Glomerular endothelial cell (primary cell): ENCODE measurements around the gene NIT1. TPM values are rescaled to one million over a fixed set of nuclear protein-coding genes. Genes with fewer than 3 reads are reported as not detected.
"Not testable (repeated sequence)": the region's sequence is repeated elsewhere in the genome, so short reads cannot be mapped to it uniquely, and the experiment has no call there.

Source experiments
- DNase-seq: peaks from one replicate; pipeline ENCODE4 v3.0.0-alpha.2; 2011; ENCODE audit warnings: low read depth, low spot score; ENCODE audit errors: extremely low read depth
- total RNA-seq: library from RNA; depleted of rRNA; stranded (reverse); fragments of >200 nt; gene quantifications from 2 replicates; pipeline ENCODE4 v1.2.3, GENCODE V29; 2015

Gene NIT1
- total RNA-seq, 1 donor from 2014 or later: 16.4 TPM

DNA sequence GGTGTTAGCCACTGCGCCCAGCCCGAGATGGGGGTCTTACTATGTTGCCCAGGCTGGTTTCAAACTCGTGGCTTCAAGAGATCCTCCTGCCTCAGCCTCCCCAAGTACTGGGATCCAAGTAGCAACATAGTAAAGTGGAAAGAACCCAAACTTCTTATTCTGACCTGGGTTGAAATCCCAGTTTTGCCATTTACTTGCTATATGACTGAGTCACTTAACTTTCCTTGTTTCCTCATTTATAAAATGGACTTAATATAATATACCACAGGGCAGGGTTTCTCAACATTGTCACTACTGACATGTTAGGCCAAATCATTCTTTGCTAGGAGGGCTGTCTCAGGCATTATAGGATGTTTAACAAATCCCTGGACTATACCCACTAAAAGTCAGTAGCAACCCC is 6.8 kb upstream of the NIT1 start:
- DNase-seq: no peak

DNA sequence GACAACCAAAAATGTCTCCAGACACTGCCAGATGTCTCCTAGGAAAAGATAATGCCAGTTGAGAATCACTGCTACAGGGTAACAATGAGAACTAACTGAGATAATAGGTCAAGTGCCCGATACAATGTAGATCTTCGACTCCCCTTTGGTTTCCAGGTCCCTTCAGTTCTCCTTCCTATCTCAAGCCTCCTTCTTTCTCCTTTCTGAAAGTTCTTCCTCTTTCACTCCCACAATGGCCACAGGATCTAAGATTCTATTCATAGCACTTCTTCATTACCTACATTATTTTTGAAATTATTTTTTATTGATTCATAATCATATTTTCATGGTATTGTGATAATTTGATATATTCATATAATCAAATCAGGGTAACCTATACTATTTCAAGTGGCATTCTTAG is 6.4 kb upstream of the NIT1 start:
- no peak for DNase-seq

GRCh38 chr1:161113915-161114314 is 4.0 kb upstream of the NIT1 start:
- DNase-seq: no peak

- no peak for DNase-seq
Observed at GRCh38 chr1:161114556-161114955, 3.3 kb upstream of the NIT1 start.

DNA sequence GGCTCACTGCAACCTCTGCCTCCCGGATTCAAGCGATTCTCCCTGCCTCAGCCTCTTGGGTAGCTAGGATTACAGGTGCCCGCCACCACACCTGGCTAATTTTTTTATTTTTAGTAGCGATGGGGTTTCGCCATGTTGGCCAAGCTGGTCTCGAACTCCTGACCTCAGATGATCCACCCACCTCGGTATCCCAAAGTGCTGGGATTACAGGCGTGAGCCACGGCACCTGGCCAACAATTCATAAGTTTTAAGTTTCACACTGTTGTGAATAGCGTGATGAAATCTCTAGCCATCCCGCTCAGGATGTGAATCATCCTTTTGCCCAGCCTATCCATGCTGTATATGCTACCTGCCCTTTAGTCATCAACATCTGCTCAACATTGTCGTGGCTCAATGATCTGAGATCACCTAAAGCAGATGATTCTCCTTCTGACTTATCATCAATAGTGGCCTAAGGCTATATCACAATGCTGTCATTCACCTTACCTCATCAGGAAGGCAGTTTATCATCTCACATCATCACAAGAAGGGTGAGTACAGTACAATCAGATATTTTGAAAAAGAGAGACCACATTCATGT is 2.7 kb upstream of the NIT1 start:
- DNase-seq: peak; percentile 75

- DNase-seq: not testable (repeated sequence)
Observed at GRCh38 chr1:161115961-161116360, 1.9 kb upstream of the NIT1 start.

- no peak for DNase-seq
Observed at GRCh38 chr1:161119092-161119903, 1.4 kb downstream of the NIT1 start.

GRCh38 chr1:161121042-161121650 is 3.2 kb downstream of the NIT1 start:
- no peak for DNase-seq

GRCh38 chr1:161121834-161122233 is 3.9 kb downstream of the NIT1 start:
- DNase-seq: no peak

- no peak for DNase-seq
Observed at GRCh38 chr1:161122967-161123366, 5.1 kb downstream of the NIT1 start.

DNA sequence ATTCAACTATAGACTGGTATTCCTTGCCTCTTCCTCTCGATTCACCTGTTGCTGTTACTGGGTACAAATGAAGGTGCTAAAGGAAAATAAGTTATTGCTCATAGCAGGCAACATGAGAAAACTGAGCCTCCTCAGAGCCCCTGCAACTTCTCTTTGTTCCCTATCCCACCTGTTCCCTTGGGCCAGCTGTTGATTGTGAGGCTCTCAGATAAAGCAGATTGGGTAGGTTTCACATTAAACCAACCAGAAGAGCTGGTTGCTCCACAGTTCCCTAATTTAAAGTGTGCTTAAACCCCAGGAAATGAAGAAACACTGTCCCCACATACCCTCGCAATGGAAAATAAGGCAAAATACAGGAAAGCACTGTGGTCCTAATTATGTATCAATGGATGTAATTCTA is 9.7 kb downstream of the NIT1 start:
- DNase-seq: no peak

DNA sequence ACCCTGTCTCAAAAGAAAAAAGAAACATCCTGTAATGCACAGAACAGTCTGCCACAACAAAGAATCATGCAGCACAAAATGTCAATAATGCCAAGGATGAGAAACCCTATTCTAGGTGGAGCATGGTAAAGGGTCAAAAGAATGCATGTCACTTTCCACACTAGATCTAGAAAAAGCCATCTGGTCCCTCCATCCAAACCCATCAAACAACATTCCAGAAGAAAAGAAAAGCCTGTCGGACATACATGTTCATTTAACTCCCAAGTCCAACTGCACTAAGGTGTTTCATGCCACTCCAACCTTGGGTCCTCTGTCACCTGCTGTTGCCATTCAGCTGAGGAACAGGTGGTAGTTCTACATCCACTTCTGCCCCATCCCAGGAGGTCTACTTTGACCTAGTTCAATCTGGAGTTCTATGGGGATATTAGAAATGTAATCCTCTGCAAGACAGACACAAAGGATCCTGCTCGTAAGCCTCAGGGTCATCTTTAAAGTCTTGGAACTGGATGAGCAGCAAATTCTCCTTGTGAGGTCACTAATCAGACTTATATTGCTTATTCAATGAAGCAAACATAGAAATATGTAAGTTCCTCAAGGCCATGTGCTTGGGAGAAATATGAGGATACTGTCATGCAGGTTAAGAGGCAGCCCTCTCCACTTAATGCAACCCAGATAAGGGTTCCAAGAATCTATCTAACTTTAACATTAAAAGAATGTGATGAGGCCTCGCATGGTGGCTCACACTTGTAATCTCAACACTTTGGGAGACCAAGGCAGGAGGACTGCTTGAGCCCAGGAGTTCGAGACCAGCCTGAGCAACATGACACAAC is 10.9 kb downstream of the NIT1 start:
- no peak for DNase-seq

GRCh38 chr1:161130266-161130665 is 12.4 kb downstream of the NIT1 start:
- no peak for DNase-seq

- DNase-seq: no peak
Observed at GRCh38 chr1:161131523-161132409, 13.9 kb downstream of the NIT1 start.

GRCh38 chr1:161132410-161133219 is 14.7 kb downstream of the NIT1 start, which contains the start of gene DEDD:
Gene DEDD (minus strand): TSS chr1:161132667. CDS start chr1:161124462, 8,205 bp downstream.
- peak; percentile 87 for DNase-seq

DNA sequence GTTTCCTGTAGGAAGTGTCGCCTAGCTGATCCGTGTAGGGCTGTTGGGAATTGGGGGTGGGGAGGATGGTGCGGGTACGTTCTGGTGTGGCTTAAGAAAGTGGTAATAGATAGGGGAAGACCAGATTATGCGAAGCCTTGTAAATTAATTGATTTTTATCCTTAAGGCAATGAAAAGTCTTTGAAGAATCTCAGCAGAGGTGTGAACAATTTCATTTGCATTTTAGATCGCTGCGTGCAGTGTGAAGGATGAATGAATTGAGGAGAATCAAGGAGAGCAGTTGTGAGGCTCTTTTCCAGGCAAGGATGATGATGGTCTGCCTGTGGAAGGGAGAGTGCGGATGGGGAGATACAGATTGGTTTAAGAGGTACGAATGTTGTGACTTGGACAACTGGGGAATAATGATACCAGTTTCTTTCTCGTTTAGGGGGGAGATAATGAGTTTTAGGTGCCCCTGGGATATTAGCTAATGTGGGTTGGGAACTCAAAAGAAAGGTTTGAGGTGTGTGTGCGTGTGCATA is 15.4 kb downstream of the NIT1 start:
- DNase-seq: no peak

GRCh38 chr1:161137881-161138280 is 20.0 kb downstream of the NIT1 start:
- no peak for DNase-seq

- no peak for DNase-seq
Observed at GRCh38 chr1:161138431-161138830, 20.5 kb downstream of the NIT1 start.

DNA sequence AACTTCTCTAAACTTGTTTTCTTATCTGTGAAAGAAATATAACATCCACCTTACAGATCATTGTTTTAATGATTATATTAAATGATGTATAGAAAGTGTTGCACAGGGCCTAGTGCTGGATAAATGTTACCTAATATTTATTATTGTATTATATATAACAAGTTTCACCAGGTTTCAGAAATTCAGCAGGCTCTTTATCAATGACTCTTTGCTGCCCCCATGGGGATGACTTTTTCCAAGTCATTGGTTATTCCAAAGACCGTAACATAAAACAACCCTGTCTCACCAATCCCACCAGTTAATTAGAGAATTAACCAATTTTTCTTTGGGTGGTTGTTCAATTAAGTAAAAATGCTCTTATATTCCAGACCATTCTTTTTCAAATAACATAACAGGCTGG is 21.9 kb downstream of the NIT1 start:
- DNase-seq: no peak
